HG03442 (cell line): ENCODE data around the gene MIPEP.

Source experiments
- ATAC-seq: cut with Tn5 transposase; IDR thresholded peaks from one replicate; pipeline ENCODE4 v1.9.1; 2021; ENCODE audit warnings: mild to moderate bottlenecking, moderate library complexity; ENCODE audit not compliant: unreplicated experiment

Gene MIPEP

DNA sequence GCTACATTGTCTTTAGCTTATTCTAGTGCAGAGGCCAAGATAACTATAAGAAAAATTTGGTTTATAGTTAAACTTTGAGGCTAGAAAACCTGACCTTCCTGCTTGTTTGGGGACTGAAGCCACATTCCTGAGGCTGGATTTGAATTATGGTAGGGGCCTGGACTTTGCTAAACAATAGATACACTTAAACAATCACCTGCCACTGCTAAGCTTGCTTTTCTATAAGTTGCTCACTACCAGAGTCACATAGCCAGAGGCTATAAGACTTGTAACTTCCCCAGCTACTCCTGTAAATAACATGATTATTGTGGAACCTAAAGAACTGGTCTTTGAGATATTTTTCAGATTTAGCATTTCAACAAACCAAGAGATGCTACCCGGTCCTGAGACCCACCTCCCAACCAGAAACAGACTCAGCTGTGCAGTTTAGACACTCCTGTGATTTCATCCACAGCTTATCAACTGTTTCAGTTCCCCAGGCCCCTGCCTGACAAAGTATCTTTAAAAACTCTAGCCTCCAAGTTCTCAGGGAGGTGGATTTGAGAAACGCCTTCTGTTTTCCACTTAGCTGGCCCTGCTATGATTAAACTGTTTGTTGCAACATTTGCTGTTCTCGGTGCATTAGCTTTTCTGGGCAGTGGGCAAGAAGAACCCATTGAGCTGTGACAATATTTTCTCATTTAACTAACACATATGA lies 77.7 kb downstream of the MIPEP start:
- no peak for ATAC-seq

DNA sequence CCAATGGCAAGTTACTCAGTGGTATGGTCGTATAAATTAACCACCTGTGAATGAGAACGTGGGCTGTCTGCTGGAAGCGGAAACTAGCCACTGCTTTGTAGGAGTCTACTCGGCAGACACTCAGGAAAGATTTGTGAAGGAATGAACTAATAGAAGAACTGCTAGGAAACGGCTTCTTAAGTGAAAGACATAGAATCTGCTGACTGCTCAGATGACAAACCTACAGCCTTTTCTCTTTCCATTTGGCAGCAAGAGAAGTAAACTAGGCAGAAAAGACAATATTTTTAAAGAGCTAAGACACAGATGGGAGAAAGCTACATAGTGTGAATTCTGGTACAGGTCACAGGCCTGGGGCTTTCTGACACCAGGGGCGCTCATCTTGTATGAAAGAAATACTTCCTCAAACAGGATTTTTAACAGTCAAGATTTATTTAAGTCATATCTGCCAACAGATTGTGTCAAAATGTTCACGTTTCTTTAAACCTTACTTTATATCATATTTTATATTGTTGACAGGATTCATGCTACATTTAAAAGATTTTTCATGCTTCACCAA lies 78.4 kb downstream of the MIPEP start:
- ATAC-seq, result no peak

DNA sequence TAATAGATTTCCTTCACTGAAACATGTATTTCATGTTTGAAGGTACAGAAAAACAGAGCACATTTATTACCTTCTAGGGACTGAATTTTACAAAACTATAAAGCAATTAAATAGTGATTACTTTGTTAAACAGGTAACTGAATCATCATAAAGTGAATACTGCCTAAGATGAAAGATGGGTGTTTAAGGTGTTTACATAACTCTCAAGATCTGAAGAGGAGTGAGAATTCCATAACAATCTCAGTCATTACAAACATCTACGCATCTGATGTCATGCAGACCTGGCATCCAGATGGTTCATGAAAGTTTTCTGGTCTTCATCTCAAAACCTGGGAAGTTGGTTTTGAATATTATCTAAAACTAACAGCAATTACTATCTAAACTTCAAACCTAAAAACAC lies 80.4 kb downstream of the MIPEP start:
- ATAC-seq, result no peak

DNA sequence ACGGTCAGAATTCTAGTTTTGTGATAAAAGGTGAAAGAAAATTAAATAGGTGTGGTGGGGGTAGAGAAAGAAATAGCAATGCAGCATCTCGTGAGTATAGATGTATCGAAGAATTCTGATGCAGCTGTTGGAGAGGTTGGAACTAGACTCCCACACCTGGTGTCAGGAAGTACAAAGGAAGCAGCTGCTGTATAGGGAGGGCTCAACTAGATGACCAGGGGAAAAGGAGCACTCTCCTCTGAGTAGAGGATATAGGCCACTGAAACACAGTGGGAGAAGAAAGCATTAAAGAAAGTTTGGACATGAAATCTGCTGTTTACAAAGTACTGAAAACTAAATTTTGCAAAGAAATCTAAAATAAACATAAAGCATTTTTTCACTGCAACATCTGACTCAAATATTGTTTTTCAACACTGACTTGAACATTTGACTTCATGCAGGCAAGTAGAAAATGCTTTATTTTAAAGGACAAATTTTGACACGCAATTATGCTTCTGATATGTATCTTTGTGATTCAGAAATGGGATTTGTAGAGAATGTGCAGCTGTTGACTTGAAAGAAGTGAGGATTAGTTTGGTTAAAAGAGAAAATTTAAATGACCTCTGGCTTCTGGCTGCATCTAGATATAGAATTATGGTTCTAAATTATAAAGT lies 82.2 kb downstream of the MIPEP start:
- ATAC-seq, result no peak

DNA sequence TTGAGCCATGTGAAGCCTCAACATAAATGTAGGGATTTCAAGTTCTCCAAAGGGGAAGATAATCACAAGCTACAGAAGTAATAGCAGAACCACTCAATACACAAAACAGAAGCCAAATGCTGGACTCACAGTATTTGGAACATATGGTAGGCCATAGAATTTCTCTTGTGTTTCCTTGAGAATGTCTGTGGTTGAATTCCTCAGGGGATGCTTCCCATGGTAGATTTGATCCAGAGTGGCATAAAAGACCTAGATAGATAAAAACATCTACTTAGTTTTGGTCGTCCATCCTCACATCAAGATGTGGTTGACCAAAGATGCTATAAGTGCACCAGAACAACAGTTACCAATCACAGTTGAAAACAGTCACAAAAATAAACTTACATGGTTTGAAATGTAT lies 83.4 kb downstream of the MIPEP start:
- ATAC-seq, result no peak

DNA sequence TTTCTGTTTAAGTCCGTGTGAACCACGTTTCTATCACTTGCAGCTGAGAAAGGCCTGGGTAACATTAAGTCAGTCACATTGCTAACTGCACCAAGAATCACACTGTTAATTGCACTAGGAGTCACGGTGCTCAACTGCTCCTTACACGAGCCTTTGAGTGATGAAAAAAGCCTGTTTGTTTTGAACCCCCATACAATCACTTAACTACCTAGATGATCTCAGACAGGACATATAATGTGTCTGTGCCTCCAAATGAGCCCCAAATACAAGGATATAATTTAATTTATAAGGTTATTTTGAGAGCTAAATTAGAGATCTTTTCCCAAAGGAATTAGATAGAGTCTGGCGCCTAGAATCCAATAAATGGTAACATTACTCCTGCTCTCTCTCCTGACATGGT lies 84.1 kb downstream of the MIPEP start:
- no peak for ATAC-seq

DNA sequence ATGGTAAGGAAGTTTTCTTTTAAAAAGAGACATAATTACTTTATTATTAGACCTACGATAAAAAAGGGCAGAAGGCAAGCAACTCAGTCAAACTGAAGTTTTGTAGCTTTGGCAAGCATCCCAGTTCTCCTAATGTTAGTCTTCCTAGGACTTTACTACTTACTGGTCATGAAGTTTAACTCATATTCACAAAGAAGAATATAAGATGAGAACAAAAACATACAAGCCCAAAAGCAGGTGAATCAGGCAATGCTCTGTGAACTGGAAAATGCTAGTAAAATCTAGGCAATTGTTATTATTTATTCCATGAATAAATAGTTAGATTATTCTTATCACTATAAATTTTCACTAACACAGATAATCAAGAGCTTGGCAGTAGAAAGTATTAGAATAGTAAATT lies 85.0 kb downstream of the MIPEP start:
- no peak for ATAC-seq

DNA sequence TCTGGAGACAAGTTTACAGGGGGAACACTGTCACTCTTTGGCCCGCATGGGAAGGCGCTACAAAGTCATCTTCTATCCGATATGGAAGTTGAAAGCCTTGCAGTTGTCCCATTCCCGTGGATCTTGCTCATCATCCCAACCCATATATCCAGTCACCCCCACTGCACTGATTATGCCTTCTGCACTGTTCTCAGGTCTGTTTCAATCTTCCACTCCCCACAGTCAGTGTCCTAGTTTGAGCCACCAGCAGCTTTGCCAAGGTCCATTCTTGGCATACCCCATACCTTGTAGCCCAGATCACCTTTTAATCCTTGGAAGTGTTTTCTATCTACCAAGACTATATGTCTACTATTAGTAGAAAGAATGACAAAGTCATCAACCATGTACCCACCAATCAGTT lies 88.1 kb downstream of the MIPEP start:
- ATAC-seq, result no peak

DNA sequence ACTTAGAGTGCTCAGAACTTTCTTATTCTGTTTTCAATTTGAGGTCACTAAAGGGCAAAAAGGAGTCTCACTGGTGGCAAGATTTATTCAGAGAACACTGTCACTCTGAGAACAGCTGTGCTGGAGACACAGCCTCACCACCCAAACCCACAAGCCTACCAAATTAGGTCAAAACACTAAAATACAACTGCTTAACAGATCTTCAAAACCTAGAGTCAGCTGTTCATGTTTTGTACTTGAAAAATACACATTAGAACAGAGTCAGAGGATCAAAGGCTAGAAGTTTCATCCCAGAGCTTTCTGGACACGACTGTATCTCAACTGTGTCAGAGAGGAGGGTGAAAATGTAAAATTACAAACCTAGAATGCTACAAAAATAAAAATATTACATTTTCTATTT lies 89.3 kb downstream of the MIPEP start:
- peak; percentile 95 for ATAC-seq

DNA sequence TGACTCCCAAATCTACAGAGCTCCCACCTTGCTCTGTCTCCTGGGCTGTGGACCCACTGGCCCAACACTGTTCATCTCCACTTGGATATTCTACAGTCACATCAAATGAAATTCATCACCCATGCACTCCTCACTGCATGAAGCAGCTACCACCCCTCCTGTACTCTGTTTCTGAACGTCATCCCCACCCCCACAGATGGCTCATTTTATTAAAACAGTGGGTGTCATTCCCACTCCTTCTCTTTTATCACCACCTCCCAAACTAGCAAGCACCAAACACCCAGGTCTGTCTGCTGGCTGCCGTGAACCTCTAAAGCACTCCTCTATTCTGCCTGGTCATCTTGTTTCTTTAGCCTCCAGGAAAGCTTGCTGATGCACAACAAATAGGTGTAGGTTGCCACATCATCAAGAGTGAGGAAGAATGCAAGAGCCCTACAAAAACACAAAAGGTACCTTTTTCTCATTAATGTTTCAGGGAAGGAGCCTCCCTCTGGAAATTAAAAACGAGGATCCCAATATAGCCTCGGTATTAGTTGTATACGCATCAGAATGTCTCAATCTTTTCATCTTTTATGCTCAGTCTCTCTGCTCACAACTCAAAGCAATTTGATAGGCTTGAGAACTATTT lies 91.8 kb downstream of the MIPEP start:
- no peak for ATAC-seq

DNA sequence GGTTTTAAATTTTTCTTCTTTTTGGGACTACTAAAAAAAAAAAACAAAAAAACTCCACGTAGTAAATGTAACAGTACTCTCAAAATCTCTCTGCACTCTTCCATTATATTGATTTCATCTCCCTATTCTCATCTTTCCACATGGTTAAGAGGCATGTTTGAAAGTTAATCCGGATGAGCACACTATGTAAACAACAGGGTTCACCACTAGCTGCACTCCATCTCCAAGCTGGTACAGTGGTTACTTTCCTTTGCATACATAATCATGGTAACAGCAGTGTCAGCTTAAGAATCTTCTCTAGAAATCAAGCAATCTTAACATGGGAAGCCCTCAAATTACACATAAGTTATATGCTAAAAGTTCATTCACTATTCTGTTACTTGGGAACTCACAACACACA lies 92.6 kb downstream of the MIPEP start:
- no peak for ATAC-seq

DNA sequence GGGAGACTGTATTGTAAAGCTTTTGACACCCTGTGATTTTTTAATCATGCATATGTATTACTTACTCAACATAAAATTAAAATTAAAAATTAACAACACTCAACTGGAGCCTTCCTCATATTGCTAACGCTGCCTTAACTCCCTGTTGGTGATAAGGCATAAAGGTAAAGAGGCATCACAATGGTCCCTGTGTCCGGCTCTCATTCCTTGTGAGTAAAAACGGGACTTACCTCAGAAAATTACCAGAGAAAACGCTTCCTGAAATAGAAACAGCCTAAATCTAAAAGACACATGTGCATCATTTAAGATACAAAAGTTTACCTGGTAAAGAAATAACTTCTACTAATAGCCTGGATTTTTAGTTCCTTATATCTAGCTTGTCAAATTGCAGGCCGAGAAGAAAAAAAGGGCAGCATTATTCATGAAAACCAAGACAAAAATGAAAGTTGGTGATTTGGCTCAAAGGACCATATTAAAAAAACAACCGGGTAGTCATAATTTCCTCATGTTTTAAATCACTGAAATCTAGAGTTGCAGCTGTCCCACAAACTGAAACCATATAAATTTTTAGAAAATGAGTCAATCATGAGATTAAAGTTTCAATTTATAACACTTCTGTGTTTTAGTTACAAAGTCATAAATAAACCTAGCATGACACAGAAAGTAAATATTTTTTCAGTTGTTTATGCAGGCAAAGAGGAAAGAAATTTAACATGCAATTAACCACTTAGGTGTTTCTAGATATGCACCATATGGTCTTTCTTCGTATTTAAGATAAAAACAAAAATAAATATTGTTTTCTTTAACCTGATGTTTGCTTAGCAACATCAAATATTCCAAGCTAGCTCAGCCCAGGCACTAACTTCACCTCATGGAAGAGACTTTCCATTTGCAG lies 94.7 kb downstream of the MIPEP start:
- ATAC-seq, result peak; percentile 51

DNA sequence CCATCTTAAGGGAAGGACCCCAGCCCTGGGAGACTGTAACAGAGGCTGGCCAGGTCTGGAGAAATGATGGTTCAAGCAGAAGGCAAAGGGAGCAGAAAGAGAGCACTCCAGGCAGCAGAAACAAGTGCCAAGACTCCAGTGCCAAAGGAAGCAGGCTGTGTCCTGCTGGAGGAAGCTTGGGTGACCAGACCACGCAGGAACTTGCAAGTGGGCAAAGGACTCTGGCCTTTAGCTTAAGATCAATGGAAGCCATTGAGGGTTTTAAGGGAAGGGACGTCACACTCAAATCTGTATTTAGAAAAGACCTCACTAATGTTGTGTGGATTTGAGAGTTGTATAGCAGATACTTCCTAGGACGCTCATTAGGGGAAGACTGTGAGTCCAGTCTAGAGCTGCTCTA lies 95.5 kb downstream of the MIPEP start:
- ATAC-seq, result no peak

DNA sequence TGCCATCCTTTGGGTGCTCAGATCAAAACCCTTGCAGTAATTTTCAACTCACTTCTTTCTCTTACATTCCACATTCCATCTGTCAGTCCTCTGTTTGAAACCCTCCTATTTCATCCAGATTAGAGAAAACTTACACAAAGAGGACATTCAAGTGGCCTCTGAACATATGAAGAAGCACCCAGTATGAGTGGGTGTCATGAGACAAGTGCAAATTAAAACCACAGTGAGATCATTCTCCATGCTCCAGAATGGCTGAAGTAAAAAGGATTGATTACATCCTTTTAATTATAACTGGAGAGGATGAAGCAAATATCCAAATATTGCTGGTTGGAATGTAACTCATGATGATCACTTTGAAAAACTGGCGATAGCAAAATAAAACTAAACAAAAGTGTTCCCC lies 96.5 kb downstream of the MIPEP start:
- no peak for ATAC-seq

DNA sequence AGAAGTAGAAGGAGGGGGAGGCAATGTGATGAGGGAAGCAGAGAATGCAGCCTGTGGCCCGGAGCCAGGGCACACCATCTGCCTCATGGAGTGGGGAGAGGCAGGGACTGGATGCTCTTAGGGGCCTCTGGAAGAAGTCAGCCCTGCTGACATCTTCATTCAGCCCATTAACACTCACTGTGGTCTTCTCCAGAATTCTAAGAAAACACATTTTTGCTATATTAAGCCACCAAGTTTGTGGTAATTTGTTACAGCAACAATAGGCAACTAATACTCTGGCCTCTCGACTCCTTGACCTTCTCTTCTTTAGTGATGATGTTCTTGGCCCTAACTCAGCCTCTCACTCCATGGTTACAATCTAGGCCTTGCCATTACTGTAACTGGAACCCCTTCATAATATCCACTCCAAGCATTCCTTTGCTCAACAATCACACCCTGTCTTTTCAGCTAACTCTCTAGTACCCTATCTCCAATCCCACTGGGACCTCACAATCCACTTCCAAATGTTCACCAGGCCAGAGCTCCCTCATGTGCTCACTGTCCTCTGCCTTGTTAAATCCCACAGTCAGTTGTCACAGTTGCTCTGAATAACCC lies 98.5 kb downstream of the MIPEP start:
- no peak for ATAC-seq

DNA sequence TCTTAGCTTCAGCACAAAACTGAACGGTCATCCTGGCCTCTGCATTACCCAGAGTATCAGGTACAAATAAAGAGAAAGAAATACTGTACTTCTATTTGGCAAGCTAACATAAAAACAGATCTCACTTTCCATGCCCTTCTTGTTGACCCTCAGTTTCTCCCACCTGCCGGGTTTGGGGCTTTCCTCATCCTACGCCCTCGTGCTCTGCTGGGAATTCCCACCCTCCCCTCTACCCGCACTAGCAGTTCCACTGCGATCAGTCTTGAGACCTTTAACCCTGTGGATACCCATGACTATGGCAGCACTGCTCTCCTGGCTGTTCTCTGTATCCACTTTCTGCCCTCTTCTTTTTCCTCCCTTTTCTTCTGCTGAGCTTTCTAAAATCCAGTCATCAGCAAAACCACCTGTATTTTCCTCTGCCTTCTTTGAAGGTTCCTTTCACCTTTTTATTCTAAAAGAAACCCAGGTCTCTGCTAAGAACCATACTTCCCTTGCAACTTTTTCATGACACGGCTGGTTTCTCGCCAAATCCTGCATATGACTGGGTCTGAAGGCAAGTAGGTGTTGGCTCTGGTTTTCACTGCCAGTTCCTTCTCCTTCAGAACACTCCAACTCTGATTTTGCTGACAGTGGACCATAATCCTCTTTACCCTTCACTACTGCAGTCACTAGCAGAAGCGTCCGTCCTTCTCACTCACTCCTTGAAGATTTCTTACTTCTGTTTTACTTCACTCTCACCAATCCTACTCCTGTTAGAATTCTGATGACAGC lies 99.4 kb downstream of the MIPEP start:
- ATAC-seq, result no peak

DNA sequence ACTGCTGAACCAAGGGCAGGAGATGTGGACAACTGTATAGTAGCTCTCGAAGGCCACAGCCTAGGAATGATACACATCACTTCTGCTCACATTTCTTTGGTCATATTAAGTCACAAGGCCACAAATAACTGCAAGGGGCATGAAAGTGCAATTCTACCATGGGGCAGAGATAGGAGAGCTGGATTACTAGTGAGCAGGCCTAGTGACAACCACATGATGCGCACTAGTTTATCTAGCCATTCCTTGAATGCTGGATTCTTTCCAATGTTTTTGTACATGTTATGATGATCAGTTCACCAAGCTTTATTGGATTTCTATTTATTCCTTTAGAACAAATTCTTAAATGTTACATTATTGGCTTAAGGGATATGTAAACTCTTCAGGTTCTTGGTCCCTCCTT lies 100.7 kb downstream of the MIPEP start:
- no peak for ATAC-seq

DNA sequence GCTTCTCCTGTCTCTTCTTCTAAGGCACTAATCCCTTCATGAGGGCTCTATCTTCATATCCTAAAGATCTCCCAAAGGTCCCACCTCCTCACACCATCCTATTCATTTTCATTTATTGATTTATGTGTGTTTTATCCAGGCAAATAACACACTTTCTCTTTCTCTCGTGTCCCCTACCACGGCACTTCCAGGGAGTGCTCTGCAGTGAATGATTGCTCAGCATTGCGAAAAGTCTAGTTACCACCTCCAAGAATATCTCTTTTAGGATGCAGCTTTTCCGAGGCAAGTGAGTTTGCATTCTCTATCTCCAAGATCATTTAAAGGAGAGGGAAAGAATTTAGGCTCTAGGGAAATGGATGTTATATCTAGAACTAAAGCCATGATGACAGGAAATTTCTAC lies 101.7 kb downstream of the MIPEP start:
- ATAC-seq, result no peak

DNA sequence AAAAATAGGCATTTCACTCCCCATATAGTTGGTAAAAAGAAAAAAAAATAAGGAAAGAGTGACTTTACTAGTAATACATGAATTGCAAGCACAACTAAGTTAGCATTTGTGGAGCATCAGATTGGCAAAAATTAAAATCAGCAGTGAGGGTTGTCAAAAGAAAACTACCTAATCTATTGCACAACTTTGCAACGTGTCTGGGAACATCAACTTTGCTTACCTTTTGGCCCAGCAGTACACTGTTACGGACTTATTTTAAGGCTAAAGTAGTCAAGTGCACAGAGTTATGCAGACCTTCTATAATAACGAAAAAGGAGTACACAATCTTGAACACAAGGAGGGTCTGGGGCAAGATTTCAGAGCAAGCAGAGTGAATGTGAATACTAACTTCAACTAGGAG lies 102.6 kb downstream of the MIPEP start:
- no peak for ATAC-seq

DNA sequence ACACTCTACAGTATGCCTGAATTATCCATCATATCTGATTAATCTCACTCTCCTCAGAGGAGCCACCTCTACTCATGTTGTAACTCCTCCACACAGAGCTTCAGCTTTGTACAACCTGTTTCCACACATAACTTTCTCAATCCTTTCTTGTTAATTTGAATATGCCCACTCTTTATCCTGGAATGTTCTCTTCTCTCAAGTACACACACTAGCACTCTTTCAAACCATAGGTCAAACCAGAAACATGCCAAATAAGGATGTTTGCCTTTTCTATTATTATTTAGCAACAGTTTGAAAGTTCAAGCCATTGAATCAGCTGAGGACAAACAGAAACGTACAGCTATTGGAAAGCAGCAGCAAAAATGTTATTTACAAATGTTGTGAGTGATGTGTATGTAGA lies 110.3 kb downstream of the MIPEP start:
- ATAC-seq, result no peak
